GM12801 (cell line): ENCODE data around the gene GALNT1.

Experiments used
- TF ChIP-seq, protein P1 (sequence below): IDR thresholded peaks from one replicate; pipeline ENCODE4 v1.5.1; 2011; ENCODE audit warnings: control low read depth; ENCODE audit not compliant: insufficient read length; ENCODE audit errors: extremely low read depth

Gene GALNT1

DNA sequence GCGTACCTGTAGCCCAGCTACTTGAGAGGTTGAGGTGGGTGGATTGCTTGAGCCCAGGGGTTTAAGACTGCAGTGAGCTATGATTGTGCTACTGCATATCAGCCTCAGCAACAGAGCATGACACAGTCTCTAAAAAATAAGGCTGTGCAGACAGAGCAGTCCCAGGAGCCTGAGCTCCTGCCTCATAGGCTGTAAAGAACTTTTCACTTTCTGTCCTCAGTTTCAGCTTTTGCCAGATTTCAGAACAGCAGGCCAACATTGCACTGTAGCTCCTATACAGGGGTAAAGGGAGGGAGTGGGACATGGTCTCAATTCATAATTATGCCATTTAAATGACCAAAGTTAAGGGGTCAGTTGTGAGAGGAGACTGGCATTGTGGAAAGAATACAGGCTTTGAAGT, 150.6 kb downstream of the GALNT1 start:
- TF ChIP-seq, protein P1, sequence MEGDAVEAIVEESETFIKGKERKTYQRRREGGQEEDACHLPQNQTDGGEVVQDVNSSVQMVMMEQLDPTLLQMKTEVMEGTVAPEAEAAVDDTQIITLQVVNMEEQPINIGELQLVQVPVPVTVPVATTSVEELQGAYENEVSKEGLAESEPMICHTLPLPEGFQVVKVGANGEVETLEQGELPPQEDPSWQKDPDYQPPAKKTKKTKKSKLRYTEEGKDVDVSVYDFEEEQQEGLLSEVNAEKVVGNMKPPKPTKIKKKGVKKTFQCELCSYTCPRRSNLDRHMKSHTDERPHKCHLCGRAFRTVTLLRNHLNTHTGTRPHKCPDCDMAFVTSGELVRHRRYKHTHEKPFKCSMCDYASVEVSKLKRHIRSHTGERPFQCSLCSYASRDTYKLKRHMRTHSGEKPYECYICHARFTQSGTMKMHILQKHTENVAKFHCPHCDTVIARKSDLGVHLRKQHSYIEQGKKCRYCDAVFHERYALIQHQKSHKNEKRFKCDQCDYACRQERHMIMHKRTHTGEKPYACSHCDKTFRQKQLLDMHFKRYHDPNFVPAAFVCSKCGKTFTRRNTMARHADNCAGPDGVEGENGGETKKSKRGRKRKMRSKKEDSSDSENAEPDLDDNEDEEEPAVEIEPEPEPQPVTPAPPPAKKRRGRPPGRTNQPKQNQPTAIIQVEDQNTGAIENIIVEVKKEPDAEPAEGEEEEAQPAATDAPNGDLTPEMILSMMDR: no peak

DNA sequence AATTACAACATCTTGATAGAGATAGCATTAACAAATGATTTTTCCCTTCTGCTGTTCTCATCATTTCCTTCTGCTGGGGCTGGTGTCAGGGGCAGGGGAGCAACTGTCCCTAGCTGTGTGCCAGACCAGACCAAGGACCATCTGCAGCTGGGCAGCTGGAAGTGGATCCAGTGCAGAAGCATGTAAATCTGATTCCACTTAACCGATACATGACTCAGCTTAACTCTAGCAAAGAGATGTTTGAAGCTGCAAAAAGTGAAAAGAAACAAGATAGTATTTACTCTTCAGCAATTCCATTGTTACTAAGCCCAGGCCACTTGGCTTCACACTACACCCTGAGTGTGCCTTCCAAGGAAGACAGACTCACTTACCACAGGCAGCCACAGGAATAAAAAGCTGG, 151.1 kb downstream of the GALNT1 start:
- TF ChIP-seq, protein P1: no peak

DNA sequence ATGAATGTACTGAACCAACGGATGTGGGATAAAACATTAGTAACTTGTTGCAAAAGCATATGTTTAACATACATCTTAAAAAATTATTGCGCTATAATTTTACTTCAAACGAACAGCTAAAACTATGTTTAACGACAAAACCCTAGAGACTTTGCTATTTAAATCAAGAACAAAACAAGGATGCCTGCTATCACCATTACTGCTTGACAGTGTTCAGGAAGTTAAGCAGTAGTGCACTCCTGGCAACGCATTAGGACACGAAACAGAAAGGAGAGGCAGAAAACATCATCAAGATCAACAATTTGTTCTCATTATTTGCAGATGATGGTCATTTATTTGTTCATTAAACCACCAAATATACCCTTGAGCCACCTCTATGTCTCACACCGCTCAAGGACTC, 151.9 kb downstream of the GALNT1 start:
- TF ChIP-seq, protein P1: no peak

DNA sequence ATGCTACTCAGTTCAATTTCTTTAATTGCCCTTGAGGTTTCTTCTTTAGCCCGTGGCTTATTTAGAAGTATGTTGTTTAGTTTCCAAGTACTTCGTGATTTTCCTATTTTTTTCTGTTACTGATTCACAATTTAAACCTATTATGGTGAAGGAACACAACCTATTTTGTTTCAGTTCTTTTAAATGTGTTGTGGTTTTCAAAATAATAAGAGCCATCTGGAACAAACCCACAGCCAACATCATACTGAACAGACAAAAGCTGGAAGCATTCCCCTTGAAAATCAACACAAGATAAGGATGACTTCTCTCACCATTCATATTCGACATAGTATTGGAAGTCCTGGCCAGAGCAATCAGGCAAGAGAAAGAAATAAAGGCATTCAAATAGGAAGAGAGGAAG, 155.2 kb downstream of the GALNT1 start:
- TF ChIP-seq, protein P1: no peak

DNA sequence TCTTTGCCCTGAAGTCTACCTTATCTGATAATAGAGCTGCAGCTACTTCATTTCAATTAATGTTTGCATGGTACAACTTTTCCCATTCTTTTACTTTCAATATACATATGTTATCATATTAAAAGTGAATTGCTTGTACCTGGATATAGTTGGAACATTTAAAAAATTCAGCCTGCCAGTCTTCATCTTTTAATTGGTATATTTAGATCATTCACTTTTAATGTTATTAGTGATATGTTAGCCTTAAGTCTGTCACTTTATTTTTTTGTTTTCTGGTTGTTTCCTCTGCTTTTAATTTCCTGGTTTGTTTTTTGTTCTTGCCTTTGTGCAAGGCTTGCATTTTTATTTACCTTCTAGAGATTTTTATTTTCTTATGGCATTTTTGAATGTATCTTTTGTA, 158.2 kb downstream of the GALNT1 start:
- TF ChIP-seq, protein P1: no peak

DNA sequence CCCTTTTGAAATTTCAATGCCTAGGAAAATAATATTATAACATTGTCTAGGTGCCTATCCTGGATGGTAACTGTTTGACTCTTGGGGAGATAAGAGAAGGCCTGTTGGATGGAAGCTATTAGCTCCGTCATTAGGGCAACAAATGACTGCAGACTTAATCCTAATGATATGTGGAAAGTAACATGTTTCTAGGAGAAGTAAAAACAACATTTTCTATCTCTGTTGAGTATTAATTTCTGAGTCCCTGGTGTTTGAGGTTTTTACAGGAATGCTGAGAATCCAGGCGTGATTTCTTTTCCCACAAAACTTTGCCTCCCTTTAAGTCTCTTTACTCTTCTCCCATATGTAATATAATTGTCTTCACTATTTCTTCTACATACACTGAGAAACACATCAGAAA, 159.1 kb downstream of the GALNT1 start:
- TF ChIP-seq, protein P1: no peak

DNA sequence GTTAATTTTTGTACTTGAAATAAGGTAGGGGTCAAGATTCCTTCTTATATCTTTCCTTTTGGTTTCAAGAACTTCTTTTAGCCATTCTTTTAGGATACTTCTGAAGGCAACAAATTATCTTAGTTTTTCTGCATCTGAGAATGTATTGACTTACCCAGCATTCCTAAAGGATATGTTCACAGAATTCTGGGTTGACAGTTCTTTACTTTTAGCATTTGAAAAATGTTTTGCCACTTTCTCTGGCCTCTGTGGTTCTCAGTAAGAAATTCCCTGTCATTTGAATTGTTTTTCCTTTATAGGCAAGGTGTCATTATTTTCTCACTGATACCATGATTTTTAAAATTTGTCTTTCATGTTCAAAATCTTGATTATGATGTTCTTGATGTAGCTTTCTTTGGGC, 162.4 kb downstream of the GALNT1 start:
- TF ChIP-seq, protein P1: no peak

DNA sequence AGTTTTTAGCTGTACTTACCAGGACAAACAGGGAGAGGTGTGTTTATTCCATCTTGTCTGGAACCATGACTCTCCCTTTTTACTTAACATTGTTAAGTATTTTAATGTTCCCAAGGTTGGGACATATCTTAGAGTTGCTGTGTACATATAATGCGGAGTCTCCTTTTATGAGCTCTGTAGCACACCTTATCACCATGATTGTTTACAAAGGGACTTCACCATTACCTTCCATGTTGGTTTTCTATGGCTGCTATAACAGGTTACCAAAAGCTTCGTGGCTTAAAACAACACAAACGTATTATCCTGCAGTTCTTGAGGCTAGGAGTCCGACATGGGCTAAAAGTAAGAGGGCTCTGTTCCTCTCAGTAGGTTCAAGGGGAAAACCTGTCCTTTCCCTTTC, 164.3 kb downstream of the GALNT1 start:
- TF ChIP-seq, protein P1: no peak
